GM18519 (cell line): ENCODE data around the gene ZC2HC1B.

Source experiments
- ATAC-seq: cut with Tn5 transposase; IDR thresholded peaks from one replicate; pipeline ENCODE4 v1.9.1; 2021; ENCODE audit warnings: mild to moderate bottlenecking, moderate library complexity; ENCODE audit not compliant: unreplicated experiment, low FRiP score

The ZC2HC1B gene

GRCh38 chr6:143986463-143987065 lies 122.3 kb downstream of the ZC2HC1B start:
- no peak for ATAC-seq
